KBM-7 (cell line): ENCODE data around the gene CACNA1D.
"Not testable (repeated sequence)": the region's sequence is repeated elsewhere in the genome, so short reads cannot be mapped to it uniquely, and the experiment has no call there.

Experiments used
- DNase-seq: peaks from one replicate; pipeline ENCODE4 v3.0.0-alpha.2; 2015
- in situ Hi-C: fragments of 300-500 bp; cut with MboI; formaldehyde crosslinking; loops from 2 replicates; pipeline ENCODE4 v1.14.3; 2020; ENCODE audit warnings: low sequenced_read_pairs, low pct_unique_long_range_greater_than_20kb, mixed read lengths

CACNA1D gene

DNA sequence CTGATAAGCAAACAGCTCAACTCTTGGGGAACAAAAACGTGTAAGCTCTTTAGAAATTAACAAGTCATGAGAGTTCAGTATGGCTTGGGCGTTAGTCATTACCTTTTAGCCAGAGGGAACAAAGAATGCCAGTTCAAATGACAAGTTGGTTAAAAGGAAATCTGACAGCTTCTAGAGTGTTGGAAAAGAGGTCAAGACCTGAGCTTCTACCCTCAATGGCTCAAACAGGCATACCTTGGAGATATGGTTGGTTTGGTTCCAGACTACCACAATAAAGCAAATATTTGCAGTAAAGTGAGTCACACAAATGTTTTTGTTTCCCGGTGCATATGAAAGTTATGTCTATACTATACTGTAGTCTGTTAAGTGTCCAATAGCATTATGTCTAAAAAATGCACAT is 136.1 kb downstream of the CACNA1D start:
- no peak for DNase-seq
- in situ Hi-C loops, result no loop called here

- in situ Hi-C loops, result no loop called here
- no peak for DNase-seq
Measured at GRCh38 chr3:53633197-53633787, 138.9 kb downstream of the CACNA1D start.

DNA sequence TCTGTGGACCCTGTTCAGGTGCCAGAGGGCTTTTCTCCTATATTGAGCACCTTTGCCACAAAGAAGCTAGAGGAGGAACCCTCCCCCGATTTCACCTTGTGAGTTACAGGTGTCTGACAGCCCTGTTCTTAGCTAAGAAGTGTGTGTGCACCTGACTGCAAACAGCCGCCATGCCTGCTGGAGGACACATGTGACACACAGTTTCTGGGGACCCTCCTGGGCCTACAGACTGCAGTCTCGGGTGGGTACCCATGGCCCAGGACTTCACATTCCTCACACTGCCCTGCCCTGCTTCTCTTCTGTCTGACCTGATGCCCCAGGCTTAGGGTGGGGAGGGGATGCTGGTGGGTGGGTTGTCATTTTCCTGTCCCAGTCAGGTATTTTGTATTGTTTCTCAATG is 140.6 kb downstream of the CACNA1D start:
- DNase-seq, result no peak
- in situ Hi-C loops, result no loop called here

DNA sequence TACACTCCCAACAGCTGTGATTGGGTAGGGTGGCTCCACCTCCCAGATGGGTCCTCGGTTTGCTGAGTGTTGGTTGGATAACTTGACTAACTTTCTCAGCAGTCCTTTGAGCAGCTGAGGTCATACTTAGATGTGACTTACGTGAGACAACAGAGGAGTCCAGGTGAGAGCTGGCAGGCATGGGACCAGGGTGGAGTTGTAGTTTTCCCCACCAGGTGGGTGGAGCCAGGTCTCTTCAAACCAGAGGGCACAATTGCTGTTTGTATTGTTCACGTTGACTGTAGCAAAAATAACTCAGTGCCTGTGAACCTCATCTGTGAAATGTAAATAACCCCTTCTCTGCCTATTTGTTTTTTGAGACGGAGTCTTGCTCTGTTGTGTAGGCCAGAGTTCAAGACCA is 144.4 kb downstream of the CACNA1D start:
- in situ Hi-C loops, DNase-seq: not testable (repeated sequence)

DNA sequence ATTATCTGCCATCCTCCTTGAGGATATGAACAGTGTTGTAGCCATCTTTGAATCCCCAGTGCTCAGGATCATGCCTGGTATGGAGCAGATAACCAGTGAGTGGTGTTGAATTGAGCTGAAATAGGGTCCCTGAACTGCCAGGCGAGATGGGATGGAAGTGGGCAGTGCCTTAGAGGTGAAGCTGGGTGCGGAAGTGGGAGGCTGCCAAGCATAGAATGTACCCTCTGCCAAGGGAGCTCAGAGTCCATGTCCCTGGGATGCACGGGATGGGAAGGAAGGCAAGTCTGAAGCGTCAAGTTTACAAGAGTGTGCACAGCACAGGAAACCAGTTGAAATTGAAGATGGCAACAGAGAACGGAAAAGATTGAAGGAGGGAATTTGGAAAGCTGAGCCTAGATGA is 147.0 kb downstream of the CACNA1D start:
- DNase-seq, result no peak
- in situ Hi-C loops, result no loop called here

GRCh38 chr3:53642211-53642610 is 147.8 kb downstream of the CACNA1D start:
- no peak for DNase-seq
- in situ Hi-C loops, result no loop called here

DNA sequence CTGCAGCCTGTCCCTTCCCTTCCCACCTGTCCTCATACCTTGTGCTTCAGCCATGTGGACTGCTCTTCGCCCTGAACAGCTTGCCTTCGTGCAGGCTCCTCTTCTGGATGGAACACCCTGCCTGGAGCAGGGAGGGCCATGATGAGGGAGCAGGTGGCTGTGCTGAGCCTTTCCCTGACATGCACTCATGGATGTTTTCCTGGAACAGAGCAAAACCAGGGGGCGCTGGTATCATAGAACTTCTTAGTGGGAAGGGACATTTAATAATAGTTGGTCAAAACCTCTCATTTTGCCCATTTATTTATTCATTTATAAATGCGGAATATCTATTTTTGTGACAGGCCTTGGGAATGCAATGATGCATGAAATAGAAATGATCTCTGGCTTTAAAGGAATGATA is 149.3 kb downstream of the CACNA1D start:
- in situ Hi-C loops, result no loop called here
- no peak for DNase-seq

GRCh38 chr3:53645754-53646153 is 151.3 kb downstream of the CACNA1D start:
- DNase-seq, result no peak
- in situ Hi-C loops, result no loop called here

DNA sequence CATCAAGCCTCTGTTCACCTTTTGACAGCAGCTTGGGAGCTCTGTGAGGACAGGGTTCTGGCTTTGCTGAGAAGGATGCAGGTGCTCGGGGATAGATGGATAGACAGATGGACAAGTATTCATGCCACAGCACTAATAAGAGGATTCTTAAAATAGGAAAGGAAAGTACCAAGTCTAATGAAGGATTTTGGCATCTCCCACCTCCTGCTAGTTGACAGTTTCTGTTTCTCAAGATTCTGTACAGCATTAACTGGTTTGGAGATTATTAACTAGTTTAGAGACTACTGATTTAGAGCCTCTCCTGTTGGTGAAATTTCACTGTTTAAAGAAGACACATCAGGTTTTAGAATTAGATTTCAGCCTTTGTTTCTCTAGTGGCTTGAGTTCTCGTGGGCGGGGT is 152.3 kb downstream of the CACNA1D start:
- in situ Hi-C loops, result no loop called here
- no peak for DNase-seq

DNA sequence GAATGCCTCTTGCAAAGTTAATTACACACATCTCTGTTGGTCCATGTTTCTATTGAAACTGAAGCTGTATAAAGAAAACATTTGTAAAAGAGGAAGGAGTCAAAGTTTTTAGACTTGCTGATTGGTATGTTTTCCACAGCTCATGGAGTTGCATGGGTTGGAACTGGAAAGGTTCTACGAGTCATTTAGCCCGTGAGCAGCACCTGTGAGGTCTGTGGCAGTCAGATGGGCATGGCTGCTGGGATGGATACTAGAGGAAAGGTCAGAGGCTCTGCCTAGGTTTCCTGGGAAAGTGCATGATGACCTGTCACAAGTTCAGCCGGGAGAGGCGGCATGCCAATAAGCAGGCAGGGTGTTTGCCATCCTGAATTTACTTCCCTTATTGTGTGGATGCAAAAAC is 155.4 kb downstream of the CACNA1D start:
- DNase-seq, result no peak
- in situ Hi-C loops, result no loop called here

DNA sequence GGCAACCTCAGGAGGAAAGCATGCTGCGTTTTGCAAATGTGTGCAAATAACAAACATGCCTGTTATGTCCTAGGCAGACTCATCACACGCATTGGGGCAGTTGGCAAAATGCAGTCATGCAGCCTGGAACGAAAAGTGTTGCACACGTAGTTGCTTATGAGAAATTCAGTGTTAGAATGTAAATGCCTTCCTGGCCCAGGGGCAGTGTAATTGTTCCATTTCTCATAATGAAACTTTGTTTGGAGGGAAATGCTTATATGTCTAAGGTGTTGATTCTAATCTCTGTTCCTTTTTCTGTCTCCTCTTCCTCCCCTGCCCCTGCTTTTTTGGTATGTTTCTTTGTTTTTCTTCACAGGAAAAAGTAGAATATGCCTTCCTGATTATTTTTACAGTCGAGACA is 156.0 kb downstream of the CACNA1D start:
- DNase-seq, result no peak
- in situ Hi-C loops, result no loop called here

DNA sequence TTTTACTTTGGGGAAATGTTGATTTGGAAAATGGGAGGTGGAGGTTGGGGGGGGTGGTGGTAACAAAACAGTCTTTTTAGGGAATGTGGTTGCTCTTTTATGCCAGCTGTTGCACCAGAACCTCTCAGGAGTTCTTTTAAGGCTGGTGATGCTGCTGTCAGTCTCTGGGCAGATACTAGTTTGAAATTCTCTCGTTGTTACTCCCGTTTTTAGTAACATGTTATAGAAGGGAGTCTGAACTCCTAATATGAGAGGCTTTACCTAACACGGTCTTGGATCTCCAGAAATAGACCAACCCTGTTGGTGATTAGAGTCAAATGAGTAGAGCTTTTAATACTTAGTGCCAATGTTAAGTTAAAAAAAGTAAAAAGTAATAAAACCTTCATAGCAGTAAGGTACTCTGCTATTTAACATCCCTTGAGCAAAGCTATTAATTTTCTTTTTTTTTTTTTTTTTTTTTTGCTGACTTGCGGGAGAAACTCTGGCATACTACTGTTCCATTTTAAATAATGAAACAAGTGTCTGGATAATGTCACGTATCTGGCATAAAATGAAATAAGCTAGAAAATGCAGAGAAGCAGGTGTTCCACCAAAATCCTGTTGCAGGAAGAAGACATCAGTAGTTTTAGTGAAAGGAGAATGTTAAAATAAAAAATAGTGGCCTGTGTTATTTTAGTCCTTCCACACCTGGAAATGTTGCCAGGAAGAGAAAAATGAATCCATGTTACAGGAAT is 156.7 kb downstream of the CACNA1D start:
- DNase-seq, result no peak
- in situ Hi-C loops, result no loop called here

- no peak for DNase-seq
- in situ Hi-C loops, result no loop called here
Measured at GRCh38 chr3:53651927-53652326, 157.5 kb downstream of the CACNA1D start.

- no peak for DNase-seq
- in situ Hi-C loops, result no loop called here
Measured at GRCh38 chr3:53657651-53658050, 163.2 kb downstream of the CACNA1D start.

DNA sequence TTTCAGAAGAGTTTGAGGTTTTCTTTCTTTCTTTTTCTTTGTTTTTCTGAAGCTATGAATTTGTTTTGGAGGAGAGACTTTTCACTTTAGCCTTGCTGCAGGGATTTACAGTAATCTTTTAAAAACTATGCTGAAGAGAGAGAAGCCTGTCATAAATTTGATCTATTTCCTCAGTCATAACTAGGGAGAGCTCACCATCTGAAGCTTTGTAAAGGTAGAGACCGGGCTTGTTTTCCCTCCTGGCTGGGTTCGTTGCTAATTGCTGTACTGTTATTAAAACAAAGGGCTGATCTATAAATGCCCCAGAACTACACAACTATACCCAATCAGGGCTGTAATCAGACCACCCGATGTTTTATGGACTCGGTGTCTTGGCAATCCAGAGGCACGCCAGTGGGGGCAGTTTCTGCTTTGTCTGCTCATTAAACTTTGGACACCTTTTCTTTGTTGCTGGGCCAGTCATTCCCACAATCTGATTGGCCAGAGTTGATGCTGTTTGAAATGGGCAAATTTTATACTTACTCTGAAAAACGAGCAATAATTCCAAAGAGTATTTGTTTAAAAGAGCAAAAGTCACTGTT is 164.3 kb downstream of the CACNA1D start:
- in situ Hi-C loops, result no loop called here
- DNase-seq, result no peak

DNA sequence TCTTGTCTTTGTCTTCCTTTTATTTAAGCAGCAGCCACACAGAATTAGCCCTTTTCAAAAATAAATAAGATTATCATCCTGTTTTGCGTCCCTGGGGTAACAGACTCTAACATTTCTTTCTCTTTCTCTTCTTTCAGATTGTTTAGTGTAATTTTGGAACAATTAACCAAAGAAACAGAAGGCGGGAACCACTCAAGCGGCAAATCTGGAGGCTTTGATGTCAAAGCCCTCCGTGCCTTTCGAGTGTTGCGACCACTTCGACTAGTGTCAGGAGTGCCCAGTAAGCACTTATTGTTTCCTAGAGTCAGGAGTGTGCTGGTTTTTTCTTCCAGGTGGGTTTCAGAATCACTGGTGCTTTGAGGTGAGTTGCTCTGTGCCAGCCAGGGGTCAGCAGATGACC is 165.6 kb downstream of the CACNA1D start:
- in situ Hi-C loops, result no loop called here
- no peak for DNase-seq

DNA sequence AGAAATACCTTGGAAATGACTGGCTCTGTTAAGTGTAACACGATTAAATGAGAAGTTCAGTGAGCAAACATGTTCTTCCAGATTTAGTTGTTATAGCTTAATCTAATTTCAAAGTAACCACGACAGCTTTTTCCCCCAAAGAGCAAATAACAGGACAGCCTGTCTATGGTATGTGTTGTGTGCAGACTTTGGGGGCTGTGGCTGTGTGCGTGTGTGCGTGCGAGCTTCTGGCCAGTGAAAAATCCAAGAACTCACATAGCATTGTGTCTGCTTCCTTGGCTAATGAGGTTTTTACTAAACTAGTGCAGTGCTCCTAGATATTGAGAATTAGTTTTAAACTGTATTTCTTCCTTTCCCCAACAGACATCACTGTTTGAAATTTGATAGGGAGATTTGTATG is 167.1 kb downstream of the CACNA1D start:
- in situ Hi-C loops, result no loop called here

GRCh38 chr3:53664812-53665211 is 170.4 kb downstream of the CACNA1D start:
- in situ Hi-C loops, DNase-seq: not testable (repeated sequence)

More for the DNA sequence above, 167.1 kb downstream of the CACNA1D start:
- no peak for DNase-seq

- in situ Hi-C loops, result no loop called here
- no peak for DNase-seq
Measured at GRCh38 chr3:53665608-53666425, 171.4 kb downstream of the CACNA1D start.

DNA sequence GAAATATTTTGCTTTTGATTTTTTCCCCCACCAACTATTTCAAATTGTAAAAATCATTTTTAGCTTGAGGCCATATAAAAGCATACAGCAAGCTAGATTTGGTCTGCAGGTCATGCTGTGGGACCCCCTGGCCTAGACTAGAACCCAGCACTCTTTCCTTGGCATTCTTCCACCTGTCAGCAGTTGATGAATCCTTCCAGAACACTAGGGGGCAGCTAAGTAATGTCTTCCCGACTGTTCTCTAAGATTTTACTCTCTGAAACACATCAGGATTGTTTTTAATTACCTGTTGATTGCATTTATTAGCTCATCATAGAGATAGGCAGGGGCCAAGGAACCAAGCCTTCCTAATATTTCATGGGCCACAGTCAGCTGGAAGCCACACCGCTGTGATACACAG is 174.5 kb downstream of the CACNA1D start:
- DNase-seq, result peak; percentile 32
- in situ Hi-C loops, result no loop called here
